ENCODE results near the gene MRPL32.
A peak's percentile ranks its signal among the peaks of the same experiment; 100 is the strongest.

Gene MRPL32

DNA sequence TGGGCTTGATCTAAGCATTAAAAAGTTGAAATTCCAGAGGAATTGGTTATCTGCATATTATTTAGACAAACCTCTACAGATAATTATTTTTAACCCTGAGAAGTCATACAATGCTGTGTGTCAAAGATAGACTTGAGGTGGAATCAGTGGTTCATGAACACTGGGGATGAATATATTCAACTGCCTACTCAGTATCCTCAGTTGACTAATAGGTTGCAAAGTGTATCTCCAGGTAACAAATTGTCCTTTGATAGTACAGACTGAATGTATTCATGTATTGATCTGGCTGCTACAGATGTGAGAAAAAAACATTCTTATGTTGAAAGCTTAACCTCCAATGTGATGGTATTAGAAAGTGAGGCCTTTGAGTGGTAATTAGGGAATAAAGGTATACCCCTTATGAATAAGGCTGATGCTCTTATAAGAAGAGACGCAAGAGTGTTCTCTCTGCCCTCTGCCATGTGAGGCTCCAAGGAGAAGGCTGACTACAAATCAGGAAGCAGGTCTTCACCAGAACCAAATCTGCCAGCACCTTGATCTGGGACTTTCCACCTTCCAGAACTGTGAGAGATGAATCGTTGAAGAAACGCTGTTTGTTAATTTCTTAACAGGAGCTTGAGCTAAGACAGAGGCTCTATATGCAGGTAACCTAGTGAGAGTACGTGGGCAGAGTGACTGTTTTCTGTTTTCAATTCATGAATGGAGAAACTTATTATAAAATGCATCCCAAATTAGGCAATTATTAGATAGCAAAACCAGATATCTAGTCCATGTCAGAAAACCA is 7.5 kb downstream of the MRPL32 start:
- ATAC-seq = peak; percentile 48
- Mint-ChIP-seq H3K27me3 (no peaks in the 10 kb centered on the region), H3K36me3 (ENCODE audit: low read depth) (peaks cover 32% of the 10 kb centered on the region), H3K4me1 (peaks cover 36% of the 10 kb centered on the region), H3K9me3 (no peaks in the 10 kb centered on the region), H3K4me3 (no peak overlapping the region), H3K27ac (peak overlapping the region; percentile 64)
- no peak for DNase-seq

DNA sequence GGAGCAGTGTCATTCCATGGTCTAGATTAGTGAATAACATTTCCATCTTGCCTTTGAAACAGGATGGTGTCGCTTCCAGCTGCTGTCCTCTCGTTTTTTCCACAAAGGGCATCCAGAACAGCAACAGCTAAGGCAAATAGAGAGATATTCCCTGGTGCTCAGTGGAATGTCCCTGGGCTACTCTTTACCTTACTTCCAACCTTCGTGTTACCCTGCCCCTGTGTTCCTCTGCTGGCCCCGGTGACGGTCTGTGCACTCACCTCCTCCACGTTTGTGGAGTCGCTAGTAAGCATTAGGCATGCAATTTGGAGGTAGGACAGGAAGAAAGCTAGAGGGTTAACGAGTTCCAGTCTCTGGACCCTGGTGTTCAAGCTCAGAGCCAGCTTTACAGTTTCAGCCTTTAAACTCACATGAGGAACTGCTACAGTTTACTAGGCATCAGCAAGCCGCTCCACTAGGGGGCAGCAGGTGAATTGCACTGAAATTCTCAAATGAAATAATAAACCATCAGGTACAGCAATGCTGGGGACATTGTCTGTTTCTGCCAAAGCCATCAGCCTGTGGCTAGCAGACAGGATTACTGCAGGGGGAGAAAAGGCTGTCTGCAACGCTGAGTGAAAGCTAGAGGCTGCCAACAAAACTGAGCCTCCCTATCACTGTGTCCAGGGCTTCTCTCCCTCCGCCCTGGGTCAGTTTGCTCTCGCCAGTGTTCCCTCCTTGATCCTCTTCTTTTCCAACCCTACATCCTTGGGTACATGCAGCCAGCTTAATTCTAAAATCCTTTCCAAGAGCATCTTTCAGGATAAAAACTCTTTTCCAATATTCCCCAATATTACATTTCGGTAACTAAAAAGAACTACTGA is 9.0 kb downstream of the MRPL32 start:
- Mint-ChIP-seq H3K27me3 (no peaks in the 10 kb centered on the region), H3K36me3 (ENCODE audit: low read depth) (peaks cover 22% of the 10 kb centered on the region), H3K27ac (no peak overlapping the region), H3K9me3 (no peaks in the 10 kb centered on the region), H3K4me3 (no peak overlapping the region), H3K4me1 (peaks cover 31% of the 10 kb centered on the region)
- peak; percentile 80 for DNase-seq
- ATAC-seq = peak; percentile 50

DNA sequence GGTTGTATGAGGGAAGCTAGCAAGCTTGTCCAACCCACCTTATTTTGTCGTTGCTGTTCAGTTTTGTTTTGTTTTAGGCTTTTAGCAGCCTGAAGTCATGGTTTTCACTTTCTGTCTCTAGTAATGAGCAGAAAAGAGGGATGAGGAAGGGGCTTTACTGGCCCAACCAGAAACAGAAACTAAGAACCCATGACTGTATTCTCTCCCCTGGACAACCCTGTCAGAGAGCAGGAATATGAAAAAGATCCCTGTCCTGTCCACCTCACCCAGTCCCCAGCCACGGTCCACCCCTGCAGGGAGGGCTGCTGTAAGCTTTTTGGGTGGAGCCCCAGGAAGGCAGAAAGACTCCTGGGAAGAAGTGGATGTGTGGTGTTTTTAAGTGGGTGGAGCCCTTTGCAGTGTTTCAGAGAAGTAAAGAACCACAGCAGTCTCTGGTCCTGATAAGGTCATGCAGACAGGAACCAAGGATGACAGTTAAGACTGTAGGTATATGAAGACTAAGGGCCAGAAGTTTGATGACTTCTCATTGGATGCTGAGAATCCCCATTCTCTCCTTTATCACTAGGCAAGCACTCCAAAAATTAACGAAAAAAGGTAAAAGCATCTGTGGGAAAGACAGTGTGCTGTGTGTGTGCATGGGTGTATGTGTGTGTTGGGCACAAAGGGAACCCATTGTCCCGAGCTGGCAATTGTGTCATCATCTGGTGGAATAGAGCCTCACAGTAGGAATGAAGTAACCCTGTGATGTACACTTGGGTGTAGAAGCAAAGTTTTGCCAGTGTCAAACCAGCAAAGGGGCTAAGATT is 13.8 kb downstream of the MRPL32 start:
- Mint-ChIP-seq H3K4me3 (no peak overlapping the region), H3K9me3 (no peaks in the 10 kb centered on the region), H3K4me1 (peaks cover 8% of the 10 kb centered on the region), H3K27me3 (no peaks in the 10 kb centered on the region), H3K27ac (no peak overlapping the region), H3K36me3 (ENCODE audit: low read depth) (no peaks in the 10 kb centered on the region)
- ATAC-seq (peak; percentile 63), DNase-seq (no peak)

DNA sequence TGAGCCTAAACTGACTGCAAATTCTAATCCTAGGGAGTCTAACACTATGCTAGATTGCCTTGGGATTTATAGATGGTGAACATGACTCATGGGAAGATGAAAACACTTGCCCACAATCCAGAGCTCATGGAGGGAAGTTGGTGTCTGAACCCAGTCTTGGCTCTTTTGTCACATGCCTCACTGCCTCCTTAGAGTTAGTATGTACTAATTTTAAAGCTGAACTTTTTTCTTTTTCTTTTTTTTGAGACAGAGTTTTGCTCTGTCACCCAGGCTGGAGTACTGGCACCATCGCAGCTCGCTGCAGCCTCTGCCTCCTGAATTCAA is 14.4 kb downstream of the MRPL32 start:
- ATAC-seq (no peak), DNase-seq (no peak)
- Mint-ChIP-seq H3K36me3 (ENCODE audit: low read depth) (no peaks in the 10 kb centered on the region), H3K4me3 (no peak overlapping the region), H3K27ac (no peak overlapping the region), H3K27me3 (no peaks in the 10 kb centered on the region), H3K9me3 (no peaks in the 10 kb centered on the region), H3K4me1 (peaks cover 7% of the 10 kb centered on the region)

- no peaks in the 10 kb centered on the region for H3K27me3 Mint-ChIP-seq
- ATAC-seq = no peak
- no peak overlapping the region for H3K27ac Mint-ChIP-seq
- H3K9me3 Mint-ChIP-seq = no peaks in the 10 kb centered on the region
- H3K36me3 Mint-ChIP-seq (ENCODE audit: low read depth) = no peaks in the 10 kb centered on the region
- H3K4me3 Mint-ChIP-seq = no peak overlapping the region
- peaks cover 7% of the 10 kb centered on the region for H3K4me1 Mint-ChIP-seq
- DNase-seq = no peak
These were observed 15.3 kb downstream of the MRPL32 start for GRCh38 chr7:42947521-42947920.

DNA sequence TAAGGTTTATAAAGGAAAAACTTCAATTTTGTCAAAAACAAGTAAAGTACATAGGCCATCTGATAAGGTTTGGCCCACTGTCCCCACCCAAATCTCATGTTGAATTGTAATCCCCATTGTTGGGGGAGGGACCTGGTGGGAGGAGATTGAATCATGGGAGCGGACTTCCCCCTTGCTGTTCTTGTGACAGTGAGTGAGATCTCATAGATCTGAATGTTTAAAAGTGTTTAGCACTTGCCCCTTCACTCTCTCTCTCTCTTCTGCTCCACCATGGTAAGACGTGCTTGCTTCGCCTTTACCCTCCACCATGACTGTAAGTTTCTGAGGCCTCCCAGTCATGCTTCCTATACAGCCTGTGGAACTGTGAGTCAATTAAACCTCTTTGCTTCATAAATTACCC is 18.2 kb downstream of the MRPL32 start:
- ATAC-seq = no peak

DNA sequence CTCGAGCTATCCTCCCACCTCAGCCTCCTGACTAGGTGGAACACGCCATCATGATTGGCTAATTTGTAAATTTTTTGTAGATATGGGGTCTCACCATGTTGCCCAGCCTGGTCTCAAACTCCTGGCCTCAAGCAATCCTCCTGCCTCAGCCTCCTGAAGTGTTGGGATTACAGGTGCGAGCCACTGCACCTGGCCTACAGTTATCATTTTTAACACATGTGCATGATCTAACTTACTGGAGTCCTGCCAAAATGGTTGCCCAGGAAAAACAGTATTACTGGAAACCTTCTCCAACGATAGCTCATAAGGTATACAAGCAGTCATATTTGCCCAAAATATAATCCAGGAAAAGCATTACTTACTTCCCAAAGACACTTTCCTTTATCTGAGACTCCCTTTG is 20.2 kb downstream of the MRPL32 start:
- ATAC-seq = no peak
- H3K9me3 Mint-ChIP-seq = peaks cover 16% of the 10 kb centered on the region
- no peaks in the 10 kb centered on the region for H3K4me1 Mint-ChIP-seq
- peaks cover 2% of the 10 kb centered on the region for H3K27me3 Mint-ChIP-seq
- no peak overlapping the region for H3K27ac Mint-ChIP-seq
- no peak for DNase-seq
- peaks cover 6% of the 10 kb centered on the region for H3K36me3 Mint-ChIP-seq (ENCODE audit: low read depth)
- H3K4me3 Mint-ChIP-seq = no peak overlapping the region

More for the DNA sequence above, 18.2 kb downstream of the MRPL32 start:
- Mint-ChIP-seq H3K27ac (no peak overlapping the region), H3K27me3 (no peaks in the 10 kb centered on the region), H3K9me3 (peaks cover 4% of the 10 kb centered on the region), H3K36me3 (ENCODE audit: low read depth) (no peaks in the 10 kb centered on the region), H3K4me1 (peaks cover 7% of the 10 kb centered on the region), H3K4me3 (no peak overlapping the region)
- no peak for DNase-seq

DNA sequence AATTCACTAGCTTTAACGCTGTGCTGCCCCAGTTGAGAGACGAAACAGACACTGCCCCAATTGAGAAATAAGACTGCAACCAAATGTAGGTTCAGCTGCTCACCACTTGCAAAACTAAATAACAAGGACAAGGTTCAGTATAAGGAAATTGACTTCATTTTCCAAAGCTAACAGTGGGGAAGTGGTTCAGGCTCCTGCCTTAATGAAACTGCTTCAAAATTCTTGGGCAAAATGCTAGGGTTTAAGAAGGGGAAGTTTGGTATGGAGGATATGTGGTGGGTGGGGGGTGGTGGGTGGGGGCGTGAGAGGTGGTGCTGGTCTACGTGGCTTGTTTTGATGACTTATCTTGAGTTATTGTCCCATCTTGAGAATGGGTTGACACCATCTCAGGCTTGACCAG is 21.8 kb downstream of the MRPL32 start:
- H3K36me3 Mint-ChIP-seq (ENCODE audit: low read depth) = peaks cover 6% of the 10 kb centered on the region
- no peak overlapping the region for H3K27ac Mint-ChIP-seq
- H3K4me3 Mint-ChIP-seq = no peak overlapping the region
- DNase-seq = no peak
- no peak for ATAC-seq
- peaks cover 2% of the 10 kb centered on the region for H3K27me3 Mint-ChIP-seq
- peaks cover 16% of the 10 kb centered on the region for H3K9me3 Mint-ChIP-seq
- H3K4me1 Mint-ChIP-seq = no peaks in the 10 kb centered on the region

DNA sequence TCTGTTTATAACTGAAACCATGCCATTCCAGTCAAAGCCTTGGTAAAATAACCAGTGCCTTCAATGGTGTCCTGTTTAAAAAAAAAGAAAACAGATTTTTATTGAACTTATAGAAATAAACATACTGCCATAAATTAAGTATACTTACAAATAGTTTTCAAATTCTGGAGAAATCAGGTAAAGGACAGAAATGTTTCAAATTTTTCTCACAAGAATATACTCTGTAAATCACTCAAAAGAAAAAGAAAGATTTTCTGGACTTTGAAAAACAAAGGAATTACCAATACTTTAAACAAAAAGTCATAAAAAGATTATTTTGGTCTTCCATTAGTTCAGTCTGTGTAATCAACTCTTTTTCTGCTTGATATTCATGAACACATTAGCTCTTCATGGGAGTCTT is 23.9 kb downstream of the MRPL32 start:
- Mint-ChIP-seq H3K4me1 (peaks cover 5% of the 10 kb centered on the region), H3K36me3 (ENCODE audit: low read depth) (peaks cover 6% of the 10 kb centered on the region), H3K27ac (no peak overlapping the region), H3K27me3 (peaks cover 6% of the 10 kb centered on the region), H3K4me3 (no peak overlapping the region), H3K9me3 (peaks cover 16% of the 10 kb centered on the region)
- no peak for ATAC-seq
- no peak for DNase-seq

DNA sequence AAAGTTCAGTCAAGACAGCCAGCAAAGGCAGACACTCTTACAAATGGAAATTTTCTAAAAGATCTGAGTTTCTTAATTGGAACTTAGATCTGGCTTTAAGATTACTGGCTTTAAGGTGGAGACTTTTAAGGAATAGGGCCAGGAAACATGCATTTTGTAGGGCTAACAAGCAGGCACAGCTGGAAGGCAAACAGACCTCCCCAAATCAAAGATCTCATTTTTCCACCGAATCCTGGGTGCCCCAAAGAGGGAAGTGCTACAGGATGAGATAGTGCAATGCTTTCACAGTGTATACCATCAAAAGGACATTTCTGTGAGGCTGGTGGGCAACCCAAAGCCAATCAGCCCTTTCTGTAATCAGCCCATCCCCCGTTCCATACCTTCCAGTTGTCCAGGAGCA is 27.4 kb downstream of the MRPL32 start:
- Mint-ChIP-seq H3K9me3 (peaks cover 16% of the 10 kb centered on the region), H3K27me3 (peaks cover 9% of the 10 kb centered on the region), H3K4me3 (no peak overlapping the region), H3K27ac (no peak overlapping the region), H3K36me3 (ENCODE audit: low read depth) (peaks cover 6% of the 10 kb centered on the region), H3K4me1 (peaks cover 5% of the 10 kb centered on the region)
- no peak for ATAC-seq
- DNase-seq = no peak

- Mint-ChIP-seq H3K27ac (no peak overlapping the region), H3K4me1 (peaks cover 16% of the 10 kb centered on the region), H3K36me3 (ENCODE audit: low read depth) (peaks cover 6% of the 10 kb centered on the region), H3K9me3 (peaks cover 12% of the 10 kb centered on the region), H3K4me3 (no peak overlapping the region), H3K27me3 (peaks cover 13% of the 10 kb centered on the region)
- ATAC-seq (peak; percentile 33), DNase-seq (no peak)
These were observed 28.6 kb downstream of the MRPL32 start for GRCh38 chr7:42960762-42961161.

GRCh38 chr7:42961170-42961569 is 29.0 kb downstream of the MRPL32 start:
- ATAC-seq (no peak), DNase-seq (no peak)
- peaks cover 12% of the 10 kb centered on the region for H3K9me3 Mint-ChIP-seq

GRCh38 chr7:42964293-42964692 is 32.1 kb downstream of the MRPL32 start:
- Mint-ChIP-seq H3K4me3 (no peak overlapping the region), H3K9me3 (no peaks in the 10 kb centered on the region), H3K27me3 (peaks cover 14% of the 10 kb centered on the region), H3K27ac (no peak overlapping the region), H3K4me1 (peaks cover 21% of the 10 kb centered on the region), H3K36me3 (ENCODE audit: low read depth) (no peaks in the 10 kb centered on the region)
- ATAC-seq (no peak), DNase-seq (no peak)

More at GRCh38 chr7:42961170-42961569, 29.0 kb downstream of the MRPL32 start:
- H3K36me3 Mint-ChIP-seq (ENCODE audit: low read depth) = peaks cover 6% of the 10 kb centered on the region
- no peak overlapping the region for H3K27ac Mint-ChIP-seq
- peaks cover 14% of the 10 kb centered on the region for H3K27me3 Mint-ChIP-seq
- peaks cover 16% of the 10 kb centered on the region for H3K4me1 Mint-ChIP-seq
- no peak overlapping the region for H3K4me3 Mint-ChIP-seq
